Mucosa of stomach (tissue), 1 donor: ENCODE measurements around the gene CCDC68.
"Not testable (repeated sequence)": the region's sequence is repeated elsewhere in the genome, so short reads cannot be mapped to it uniquely, and the experiment has no call there.

Source experiments
- H3K27me3 ChIP-seq: one replicate; pipeline ENCODE4 v1.7.0; 2013; ENCODE audit warnings: mild to moderate bottlenecking, low read length; ENCODE audit not compliant: control insufficient read depth, insufficient read depth
- H3K36me3 ChIP-seq: one replicate; pipeline ENCODE4 v1.7.0; 2013; ENCODE audit warnings: low read length; ENCODE audit not compliant: control insufficient read depth, insufficient read depth
- H3K4me1 ChIP-seq: one replicate; pipeline ENCODE4 v1.7.0; 2013; ENCODE audit warnings: mild to moderate bottlenecking, low read length; ENCODE audit not compliant: control insufficient read depth, insufficient read depth
- H3K4me3 ChIP-seq: one replicate; pipeline ENCODE4 v1.7.0; 2013; ENCODE audit warnings: low read length
- H3K9ac ChIP-seq: one replicate; pipeline ENCODE4 v1.7.0; 2013; ENCODE audit warnings: mild to moderate bottlenecking, low read length, moderate library complexity
- H3K9me3 ChIP-seq: one replicate; pipeline ENCODE4 v1.7.0; 2013; ENCODE audit warnings: mild to moderate bottlenecking, low read length, moderate library complexity; ENCODE audit not compliant: control insufficient read depth
- donor health status: Pancreatic carcinoma.

The CCDC68 gene

GRCh38 chr18:54859667-54860421 is 99.4 kb downstream of the CCDC68 start:
- H3K27me3 ChIP-seq: no peaks in the 10 kb centered on the region
- no peaks in the 10 kb centered on the region for H3K36me3 ChIP-seq
- H3K4me3 ChIP-seq: no peak overlapping the region
- H3K9me3 ChIP-seq: no peaks in the 10 kb centered on the region
- H3K9ac ChIP-seq: no peak overlapping the region
- peaks cover 38% of the 10 kb centered on the region for H3K4me1 ChIP-seq

GRCh38 chr18:54857499-54857898 is 101.8 kb downstream of the CCDC68 start:
- Histone ChIP-seq H3K9me3 (no peaks in the 10 kb centered on the region), H3K9ac (no peak overlapping the region), H3K4me1 (peaks cover 45% of the 10 kb centered on the region), H3K27me3 (no peaks in the 10 kb centered on the region), H3K4me3 (no peak overlapping the region), H3K36me3 (no peaks in the 10 kb centered on the region)

- Histone ChIP-seq H3K27me3 (no peaks in the 10 kb centered on the region), H3K9ac (no peak overlapping the region), H3K4me3 (no peak overlapping the region), H3K36me3 (no peaks in the 10 kb centered on the region), H3K9me3 (no peaks in the 10 kb centered on the region), H3K4me1 (peaks cover 44% of the 10 kb centered on the region)
Observed at GRCh38 chr18:54856105-54856646, 103.1 kb downstream of the CCDC68 start.

GRCh38 chr18:54855050-54855449 is 104.2 kb downstream of the CCDC68 start:
- H3K9ac ChIP-seq, H3K36me3 ChIP-seq, H3K4me3 ChIP-seq, H3K9me3 ChIP-seq, H3K27me3 ChIP-seq: not testable (repeated sequence)
- peaks cover 36% of the 10 kb centered on the region for H3K4me1 ChIP-seq

- H3K4me1 ChIP-seq: peaks cover 28% of the 10 kb centered on the region
Observed at GRCh38 chr18:54852780-54853675, 106.2 kb downstream of the CCDC68 start.

More at GRCh38 chr18:54852780-54853675, 106.2 kb downstream of the CCDC68 start:
- Histone ChIP-seq H3K36me3 (no peaks in the 10 kb centered on the region), H3K27me3 (no peaks in the 10 kb centered on the region), H3K9me3 (no peaks in the 10 kb centered on the region), H3K9ac (no peak overlapping the region), H3K4me3 (no peak overlapping the region)
